HG03460 (cell line): ENCODE results near the gene ATP2A3.

Experiments used
- ATAC-seq: cut with Tn5 transposase; IDR thresholded peaks from one replicate; pipeline ENCODE4 v1.9.1; 2021; ENCODE audit not compliant: unreplicated experiment

The ATP2A3 gene

GRCh38 chr17:3929764-3930163 is 34.5 kb downstream of the ATP2A3 start:
- ATAC-seq, result no peak

GRCh38 chr17:3929181-3929580 is 35.1 kb downstream of the ATP2A3 start:
- no peak for ATAC-seq

GRCh38 chr17:3928406-3928805 is 35.8 kb downstream of the ATP2A3 start:
- ATAC-seq, result no peak

GRCh38 chr17:3927628-3928340 is 36.5 kb downstream of the ATP2A3 start:
- ATAC-seq, result no peak

DNA sequence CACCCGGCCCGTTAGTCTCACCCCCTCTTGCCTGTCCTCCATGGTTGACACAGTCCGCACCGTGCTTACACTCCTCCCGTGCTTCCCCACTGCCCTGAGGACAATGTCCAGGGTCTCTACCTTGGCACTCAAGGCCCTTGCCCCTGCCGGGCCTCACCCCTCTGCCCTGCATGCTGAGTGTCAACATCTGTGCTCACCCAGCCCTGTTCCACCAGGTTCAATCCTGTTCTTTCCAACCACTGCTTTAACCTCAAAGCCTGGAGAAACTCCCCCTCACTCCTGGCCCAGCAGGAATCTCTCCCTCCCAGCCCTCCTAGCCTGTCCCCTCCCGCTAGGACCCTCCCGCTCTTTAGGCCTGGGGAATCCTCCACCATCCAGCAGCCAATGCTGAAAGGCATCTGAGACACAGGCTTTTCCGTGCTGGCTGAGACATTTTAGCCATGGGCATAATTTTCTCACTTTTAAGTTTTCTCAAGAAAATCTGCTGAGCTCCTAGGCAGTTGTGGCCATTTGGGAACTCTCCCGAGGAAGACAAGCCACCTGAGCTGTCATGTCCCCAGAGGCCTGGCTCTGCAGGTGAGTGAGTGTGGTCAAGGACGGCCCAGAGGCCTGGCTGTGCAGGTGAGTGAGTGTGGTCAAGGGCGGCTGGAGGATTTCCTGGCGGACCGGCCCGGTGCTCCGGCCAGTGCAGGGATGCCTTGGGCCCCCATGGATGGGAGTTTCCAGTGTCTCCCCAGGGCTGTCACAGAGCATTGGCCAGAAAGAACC is 37.2 kb downstream of the ATP2A3 start:
- no peak for ATAC-seq

- no peak for ATAC-seq
These were observed 38.4 kb downstream of the ATP2A3 start for GRCh38 chr17:3925684-3926485.

DNA sequence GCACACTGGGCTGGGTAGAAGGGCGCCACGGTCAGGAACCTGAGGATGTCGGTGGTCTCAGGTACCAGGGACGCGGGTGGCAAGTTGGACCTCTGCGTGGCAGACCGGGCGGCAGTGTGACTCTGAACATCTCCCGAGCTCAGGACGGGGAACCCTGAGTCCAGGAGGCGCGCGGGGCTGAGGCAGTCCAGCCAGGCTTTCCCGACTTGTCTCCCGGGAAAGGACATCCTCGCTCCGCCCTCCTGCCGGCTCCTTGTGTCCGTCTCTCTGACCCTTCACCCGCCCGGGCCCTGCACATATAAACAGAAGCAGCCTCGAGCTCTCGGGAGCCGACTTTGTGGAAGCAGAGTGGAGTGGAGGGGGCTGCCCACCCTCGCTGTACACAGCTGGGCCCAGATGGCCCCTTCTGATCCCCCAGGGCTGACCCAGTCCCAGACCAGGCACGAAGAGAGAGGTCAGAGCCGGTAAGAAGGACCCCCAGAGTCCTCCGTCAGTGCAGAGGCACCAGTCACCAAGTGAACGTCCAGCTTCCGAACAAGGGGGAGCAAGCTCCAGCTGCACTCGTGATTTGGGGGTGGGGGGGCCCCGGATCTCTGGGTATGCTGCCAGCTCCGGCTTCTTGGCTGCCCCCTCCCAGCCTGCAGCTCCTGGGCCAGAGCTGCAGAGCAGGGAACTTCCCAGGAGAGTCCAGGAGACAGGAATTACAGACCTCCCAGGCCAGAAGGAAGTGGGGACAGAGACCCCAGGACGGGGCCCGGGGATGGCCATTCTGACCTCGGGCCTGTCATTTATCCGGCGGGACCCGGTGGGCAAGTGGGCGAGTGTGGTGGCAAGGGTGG is 39.5 kb downstream of the ATP2A3 start:
- ATAC-seq, result no peak

GRCh38 chr17:3923466-3924190 is 40.6 kb downstream of the ATP2A3 start:
- no peak for ATAC-seq

DNA sequence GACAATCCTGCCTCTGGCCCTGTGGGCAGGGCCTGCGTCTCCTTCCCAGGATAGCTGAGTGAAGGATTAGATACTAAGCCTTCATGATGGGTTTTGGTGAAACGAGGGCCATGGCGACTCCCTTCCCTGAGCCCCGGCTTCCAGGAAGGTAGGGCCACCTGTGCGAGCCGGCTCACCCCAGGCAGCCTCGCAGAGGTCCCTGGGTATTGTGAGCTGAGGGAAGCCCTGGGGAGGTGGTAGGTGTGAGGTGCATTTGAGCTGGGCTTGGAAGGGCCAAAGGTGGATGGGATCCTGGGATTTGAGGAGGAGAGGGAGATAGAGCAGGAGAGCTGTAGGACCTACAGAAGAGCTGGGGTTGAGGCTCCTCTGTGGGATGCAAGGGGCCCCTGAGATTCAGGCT is 41.5 kb downstream of the ATP2A3 start:
- ATAC-seq, result no peak

DNA sequence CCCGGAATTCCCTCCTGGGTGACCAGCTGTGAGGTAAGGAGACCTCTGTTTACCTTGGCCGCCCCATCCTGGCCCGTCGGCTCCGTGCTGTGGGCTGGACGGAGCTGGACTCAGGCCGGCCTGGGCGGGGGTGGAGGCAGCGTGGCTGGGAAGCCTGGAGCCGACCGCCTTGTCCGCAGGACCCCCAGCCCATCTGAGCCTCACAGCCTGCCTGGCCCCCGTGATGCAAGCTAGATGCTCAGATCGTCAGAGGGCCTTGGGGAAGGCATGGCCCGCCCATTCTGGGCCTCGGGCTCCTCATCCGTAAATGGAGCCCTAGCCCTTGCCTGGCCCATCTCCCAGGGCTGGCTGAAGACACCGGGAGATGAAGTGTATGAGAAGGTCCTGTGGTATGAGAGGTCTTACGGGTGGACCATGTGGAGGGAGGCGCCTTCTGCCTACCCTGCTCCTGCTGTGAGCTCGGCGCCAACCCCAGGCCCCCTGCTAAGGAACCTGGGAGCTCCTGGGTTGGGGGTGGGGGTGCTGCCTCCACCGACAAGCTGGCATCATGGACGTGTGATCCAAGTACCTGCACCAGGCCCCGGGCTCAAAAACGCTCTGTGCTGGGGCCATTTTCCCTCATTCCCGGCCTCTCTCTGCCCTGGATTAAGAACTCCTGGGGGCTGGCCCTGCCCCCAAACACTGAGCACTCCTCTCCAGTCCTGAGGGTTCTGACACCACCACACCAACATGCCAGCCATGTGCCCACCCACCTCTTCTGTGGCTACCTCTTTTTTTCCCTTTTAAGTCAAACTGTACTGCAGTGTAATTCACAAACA is 42.5 kb downstream of the ATP2A3 start:
- ATAC-seq, result no peak

DNA sequence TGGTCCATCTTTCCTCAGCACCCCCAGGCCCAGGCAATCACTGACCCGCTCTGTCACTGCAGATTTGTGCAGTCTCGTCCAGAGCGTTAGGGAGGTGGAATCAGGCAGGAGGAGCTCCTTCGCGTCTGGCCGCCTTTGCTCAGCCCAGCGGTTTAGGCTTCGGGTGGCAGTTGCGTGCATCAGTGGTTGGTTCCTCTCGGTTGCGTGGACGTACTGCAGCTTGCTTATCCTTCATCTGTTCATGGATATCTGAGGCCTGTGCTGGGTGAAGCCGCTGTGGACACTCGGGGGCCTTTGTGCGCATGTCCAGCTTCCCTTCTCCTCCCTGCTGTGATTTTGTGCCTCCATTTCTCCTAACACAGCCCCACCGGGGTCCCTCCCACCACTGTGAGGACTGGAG is 43.2 kb downstream of the ATP2A3 start:
- ATAC-seq, result no peak

- no peak for ATAC-seq
These were observed 45.1 kb downstream of the ATP2A3 start for GRCh38 chr17:3919123-3919624.

GRCh38 chr17:3918372-3919122 is 45.7 kb downstream of the ATP2A3 start:
- ATAC-seq, result no peak

- no peak for ATAC-seq
These were observed 46.8 kb downstream of the ATP2A3 start for GRCh38 chr17:3917391-3917931.

DNA sequence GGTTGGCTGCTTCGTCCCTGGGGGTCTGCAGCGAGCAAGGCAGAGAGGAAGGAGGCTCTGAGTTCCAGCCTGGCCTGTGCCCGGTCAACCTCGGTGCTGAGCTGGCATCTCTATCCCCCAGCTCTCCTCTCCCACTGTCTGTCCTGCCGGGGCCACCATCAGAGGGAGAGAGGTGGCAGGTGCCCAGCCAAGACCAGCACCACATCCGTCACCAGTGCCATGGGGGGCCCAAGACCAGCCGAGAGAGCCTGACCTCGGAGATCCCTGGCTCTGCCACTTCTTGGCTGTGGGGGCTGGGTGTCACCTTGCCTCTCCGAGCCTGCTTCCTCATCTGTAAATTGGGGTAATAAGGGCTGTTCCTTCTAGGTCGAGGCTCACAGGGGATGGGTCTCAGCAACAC is 47.4 kb downstream of the ATP2A3 start:
- ATAC-seq, result no peak

- ATAC-seq, result no peak
These were observed 48.1 kb downstream of the ATP2A3 start, which contains the start of gene P2RX1 for GRCh38 chr17:3915995-3916696. Gene P2RX1 (minus strand): TSS chr17:3916465. CDS start chr17:3916225, 240 bp downstream.

GRCh38 chr17:3915581-3915994 is 48.6 kb downstream of the ATP2A3 start:
- ATAC-seq, result no peak
